ENCODE results near the gene CNN3.
A peak's percentile ranks its signal among the peaks of the same experiment; 100 is the strongest.

The CNN3 gene

GRCh38 chr1:94922761-94923331 is 4.1 kb downstream of the CNN3 start:
- DNase-seq (ENCODE audit: low read depth) = peak; percentile 89

DNA sequence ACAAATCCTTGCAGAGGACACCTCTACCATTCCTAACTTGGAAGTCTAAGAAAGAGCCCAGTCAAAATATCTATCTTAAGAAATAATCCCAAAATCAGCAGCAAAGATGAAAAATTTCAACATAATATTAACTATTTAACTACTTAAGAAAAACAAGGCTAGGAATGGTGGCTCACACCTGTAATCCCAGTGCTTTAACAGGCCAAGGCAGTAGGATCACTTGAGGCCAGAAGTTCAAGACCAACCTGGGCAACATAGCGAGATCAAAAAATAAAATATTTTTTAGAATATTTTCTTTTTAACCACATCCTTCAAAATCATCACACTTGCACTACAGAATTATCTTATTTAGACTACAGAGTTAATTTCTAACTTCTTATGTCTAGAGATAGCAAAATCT is 4.9 kb downstream of the CNN3 start:
- DNase-seq (ENCODE audit: low read depth) = no peak

DNA sequence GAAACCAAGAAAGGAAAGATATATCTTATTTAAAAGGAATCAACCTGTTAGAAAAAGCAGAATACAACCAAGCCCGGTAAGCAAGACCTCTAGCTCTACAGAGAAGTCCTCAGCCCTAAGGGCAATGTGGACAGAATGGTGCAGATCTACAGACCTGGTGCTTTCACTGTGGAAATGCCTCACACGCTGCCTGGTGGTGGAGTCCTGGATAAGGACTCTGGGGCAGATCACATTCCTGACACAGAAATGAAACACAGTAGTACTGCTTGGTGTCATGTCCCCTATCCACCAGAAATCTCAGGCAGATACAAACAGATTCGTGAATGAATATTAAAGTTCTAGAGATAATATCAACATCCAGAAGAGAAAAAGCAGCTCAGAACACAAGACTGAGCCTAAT is 6.8 kb downstream of the CNN3 start:
- no peak for DNase-seq (ENCODE audit: low read depth)

GRCh38 chr1:94919241-94920030 is 7.5 kb downstream of the CNN3 start:
- peak; percentile 44 for DNase-seq (ENCODE audit: low read depth)

DNA sequence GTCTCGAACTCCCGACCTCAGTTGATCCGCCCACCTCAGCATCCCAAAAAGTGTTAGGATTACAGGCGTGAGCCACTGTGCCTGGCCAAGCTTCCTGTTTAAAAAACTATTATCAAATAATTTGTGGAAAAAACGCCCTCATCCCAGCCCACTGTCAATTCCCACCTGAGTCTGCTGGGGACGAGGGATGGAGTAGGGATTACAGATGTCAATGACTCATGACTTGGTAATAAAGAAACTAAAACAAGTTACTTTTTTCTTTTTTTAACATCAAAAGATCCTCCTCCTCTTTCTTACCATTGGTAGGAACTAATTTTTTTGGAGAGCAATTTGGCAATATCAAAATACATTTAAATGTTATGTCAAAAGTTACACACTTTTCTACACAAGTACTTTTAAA is 9.7 kb downstream of the CNN3 start:
- DNase-seq (ENCODE audit: low read depth) = no peak

- no peak for DNase-seq (ENCODE audit: low read depth)
Measured at GRCh38 chr1:94912263-94913184, 14.4 kb downstream of the CNN3 start.

DNA sequence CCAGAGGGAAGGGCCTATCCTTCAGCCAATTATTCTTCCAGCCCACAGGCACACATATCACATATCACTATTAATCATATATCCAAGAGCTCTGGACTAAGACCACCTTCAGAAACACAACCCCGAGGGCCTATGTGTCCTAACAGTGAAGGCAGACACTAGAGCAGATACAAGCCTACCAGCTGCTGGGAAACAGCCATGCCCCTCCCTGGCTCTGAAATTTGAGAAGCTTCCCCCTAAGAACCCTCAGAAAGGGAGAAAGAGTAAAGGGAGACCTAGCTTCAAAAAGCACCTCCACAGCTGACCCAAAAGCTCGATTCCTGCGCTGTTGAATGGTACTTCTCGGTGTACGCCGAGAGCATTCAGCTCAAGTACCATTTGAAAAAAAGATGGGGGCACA is 17.4 kb downstream of the CNN3 start:
- DNase-seq (ENCODE audit: low read depth) = no peak

- DNase-seq (ENCODE audit: low read depth) = no peak
Measured at GRCh38 chr1:94908965-94909364, 17.9 kb downstream of the CNN3 start.

DNA sequence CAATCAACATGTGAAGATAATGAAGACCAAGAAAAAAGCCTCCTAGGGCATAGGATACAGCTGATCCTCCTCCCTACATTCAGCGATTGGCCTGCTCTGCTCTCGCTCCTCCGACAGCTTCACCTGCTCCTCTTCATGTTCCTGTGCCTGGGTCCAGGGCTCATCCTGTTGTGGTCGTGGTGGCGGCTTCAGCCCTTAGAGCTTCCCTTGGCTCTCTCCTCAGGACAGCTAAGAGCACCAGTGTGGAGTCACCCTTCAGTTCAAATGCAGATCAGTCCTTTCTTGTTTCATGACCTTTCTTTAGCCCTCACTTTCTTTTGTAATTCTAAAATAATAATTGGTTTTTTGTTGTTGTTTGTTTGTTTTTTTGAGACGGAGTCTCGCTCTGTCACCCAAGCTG is 18.7 kb downstream of the CNN3 start:
- DNase-seq (ENCODE audit: low read depth) = no peak

- DNase-seq (ENCODE audit: low read depth) = no peak
Measured at GRCh38 chr1:94907136-94907535, 19.8 kb downstream of the CNN3 start.

- DNase-seq (ENCODE audit: low read depth) = no peak
Measured at GRCh38 chr1:94906382-94906781, 20.5 kb downstream of the CNN3 start.

DNA sequence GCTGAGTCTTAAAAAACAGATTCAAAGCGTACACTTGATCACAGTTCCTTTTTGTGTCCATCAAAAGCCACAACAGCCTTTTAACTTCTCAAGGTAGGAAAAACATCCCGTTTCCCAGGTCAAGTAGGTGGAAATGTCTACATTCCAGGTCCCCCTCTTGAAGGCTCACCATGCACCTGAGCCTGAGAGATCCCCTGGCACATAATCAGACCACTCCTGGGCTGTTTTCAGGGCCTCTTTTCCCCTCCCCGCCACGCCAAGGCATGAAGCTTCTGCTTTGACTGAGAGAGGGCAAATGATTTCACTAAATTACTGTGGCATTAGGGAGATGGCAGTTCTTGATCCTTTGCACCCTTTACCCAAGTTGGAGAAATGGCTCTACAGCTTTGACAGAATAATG is 21.7 kb downstream of the CNN3 start:
- no peak for DNase-seq (ENCODE audit: low read depth)

GRCh38 chr1:94903280-94904009 is 23.5 kb downstream of the CNN3 start:
- peak; percentile 57 for DNase-seq (ENCODE audit: low read depth)

GRCh38 chr1:94901841-94902240 is 25.1 kb downstream of the CNN3 start:
- no peak for DNase-seq (ENCODE audit: low read depth)

- peak; percentile 50 for DNase-seq (ENCODE audit: low read depth)
Measured at GRCh38 chr1:94899756-94900155, 27.2 kb downstream of the CNN3 start.

- no peak for DNase-seq (ENCODE audit: low read depth)
Measured at GRCh38 chr1:94898491-94899385, 28.2 kb downstream of the CNN3 start.

DNA sequence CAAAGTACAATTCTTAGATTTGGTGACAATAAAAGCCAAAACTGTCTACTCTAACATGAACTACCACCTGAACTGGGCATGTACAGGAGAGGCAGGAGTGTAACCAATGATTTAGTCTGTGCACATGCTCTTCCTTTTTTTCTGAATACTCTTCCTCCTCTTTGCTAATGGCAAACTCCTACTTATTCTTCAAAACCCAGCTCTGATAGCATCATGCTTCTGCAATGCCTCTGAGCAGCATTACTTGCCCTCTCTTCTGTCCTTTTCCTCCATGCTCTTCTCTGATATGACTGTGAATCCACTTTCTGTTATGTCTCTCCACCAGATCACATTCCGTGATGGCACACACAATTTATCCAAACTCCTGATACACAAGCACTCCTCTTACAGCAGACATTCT is 31.4 kb downstream of the CNN3 start:
- no peak for DNase-seq (ENCODE audit: low read depth)

DNA sequence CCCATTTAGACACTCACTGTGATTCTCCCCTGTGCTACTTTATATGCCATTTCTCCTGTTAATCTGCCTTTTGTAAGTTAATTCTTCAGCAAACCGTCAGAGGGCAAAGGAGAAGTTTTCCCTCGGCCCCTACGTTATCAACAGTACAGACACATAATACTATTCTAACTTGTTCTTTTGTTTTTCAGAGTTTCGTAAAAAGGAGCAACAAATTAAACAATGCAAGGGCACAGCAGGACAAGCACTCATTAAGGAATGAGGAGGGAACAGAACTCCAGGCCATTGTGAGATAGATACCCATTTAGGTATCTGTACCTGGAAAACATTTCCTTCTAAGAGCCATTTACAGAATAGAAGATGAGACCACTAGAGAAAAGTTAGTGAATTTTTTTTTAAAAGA is 32.3 kb downstream of the CNN3 start:
- no peak for DNase-seq (ENCODE audit: low read depth)

GRCh38 chr1:94892604-94893254 is 34.2 kb downstream of the CNN3 start:
- no peak for DNase-seq (ENCODE audit: low read depth)

GRCh38 chr1:94888201-94888600 is 38.7 kb downstream of the CNN3 start:
- no peak for DNase-seq (ENCODE audit: low read depth)

Measured in amniotic epithelial cell (primary cell).